NCI-H524 (cell line): ENCODE results near the gene CKLF.
A peak's percentile ranks its signal among the peaks of the same experiment; 100 is the strongest.
"Not testable (repeated sequence)": the region's sequence is repeated elsewhere in the genome, so short reads cannot be mapped to it uniquely, and the experiment has no call there.

Experiments
- DNase-seq, 2 experiments: peaks; one replicate each; lab custom pipeline; 2025; lab: John Stamatoyannopoulos, UW

The CKLF gene

GRCh38 chr16:66596986-66597848, 44.8 kb downstream of the CKLF start:
- no peak for DNase-seq

GRCh38 chr16:66598111-66598510, 45.7 kb downstream of the CKLF start:
- no peak for DNase-seq

DNA sequence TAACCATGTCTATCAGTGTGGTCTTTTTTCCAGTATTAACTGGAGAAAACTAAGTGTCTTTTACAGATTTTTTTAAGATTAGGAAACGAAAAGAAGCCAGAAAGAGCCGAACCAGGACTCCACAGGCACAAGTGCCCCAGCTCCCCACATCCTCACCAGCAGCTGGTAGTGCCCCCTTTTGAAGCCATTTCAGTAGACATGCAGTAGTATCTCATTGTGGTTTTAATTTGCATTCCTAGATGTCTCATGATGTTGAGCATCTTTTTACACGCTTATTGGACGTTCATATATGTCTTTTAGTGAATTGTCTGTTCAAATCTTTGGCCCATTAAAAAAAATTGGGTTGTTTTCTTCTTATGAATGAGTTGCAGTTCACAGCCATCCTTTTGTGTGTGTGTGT, 47.4 kb downstream of the CKLF start:
- no peak for DNase-seq

DNA sequence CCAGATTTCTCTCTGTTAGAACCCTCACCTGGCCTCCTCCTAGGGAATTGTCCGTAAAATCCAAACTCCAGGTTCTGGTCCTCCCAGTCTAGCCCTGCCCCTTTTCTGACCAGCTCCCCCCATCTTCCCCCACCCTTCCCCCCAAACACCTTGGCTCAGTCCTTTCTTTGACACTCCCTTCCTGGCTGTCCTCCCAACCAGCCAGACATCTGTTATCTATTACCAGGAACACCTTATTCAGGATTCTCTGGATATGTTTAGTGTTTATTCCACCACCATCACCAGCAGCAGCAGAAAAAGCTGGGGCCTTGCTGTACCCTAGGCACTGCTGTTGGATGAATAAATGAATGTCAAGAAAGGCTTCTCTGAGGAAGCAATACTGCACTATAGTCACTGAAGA, 48.1 kb downstream of the CKLF start:
- no peak for DNase-seq

DNA sequence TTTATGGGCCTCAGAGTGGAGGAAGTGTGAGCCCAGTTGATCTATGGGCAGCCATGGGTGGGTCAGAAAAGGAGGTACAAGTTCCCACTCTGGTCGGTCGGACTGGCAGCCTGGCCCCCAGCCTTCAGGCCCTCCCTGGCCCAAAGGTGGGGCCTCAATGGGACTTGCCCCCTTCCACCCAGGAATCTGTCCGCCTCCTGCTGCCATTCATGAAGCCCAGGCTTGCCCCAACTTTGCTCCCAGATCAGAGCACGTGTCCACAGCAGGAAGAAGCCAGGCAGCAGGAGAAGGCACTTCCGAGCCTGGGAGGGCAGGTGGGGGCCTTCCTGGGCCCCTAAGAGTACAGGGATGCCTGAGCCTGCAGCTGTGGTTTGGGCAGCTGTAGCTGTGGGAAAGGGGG, 49.1 kb downstream of the CKLF start:
- no peak for DNase-seq

DNA sequence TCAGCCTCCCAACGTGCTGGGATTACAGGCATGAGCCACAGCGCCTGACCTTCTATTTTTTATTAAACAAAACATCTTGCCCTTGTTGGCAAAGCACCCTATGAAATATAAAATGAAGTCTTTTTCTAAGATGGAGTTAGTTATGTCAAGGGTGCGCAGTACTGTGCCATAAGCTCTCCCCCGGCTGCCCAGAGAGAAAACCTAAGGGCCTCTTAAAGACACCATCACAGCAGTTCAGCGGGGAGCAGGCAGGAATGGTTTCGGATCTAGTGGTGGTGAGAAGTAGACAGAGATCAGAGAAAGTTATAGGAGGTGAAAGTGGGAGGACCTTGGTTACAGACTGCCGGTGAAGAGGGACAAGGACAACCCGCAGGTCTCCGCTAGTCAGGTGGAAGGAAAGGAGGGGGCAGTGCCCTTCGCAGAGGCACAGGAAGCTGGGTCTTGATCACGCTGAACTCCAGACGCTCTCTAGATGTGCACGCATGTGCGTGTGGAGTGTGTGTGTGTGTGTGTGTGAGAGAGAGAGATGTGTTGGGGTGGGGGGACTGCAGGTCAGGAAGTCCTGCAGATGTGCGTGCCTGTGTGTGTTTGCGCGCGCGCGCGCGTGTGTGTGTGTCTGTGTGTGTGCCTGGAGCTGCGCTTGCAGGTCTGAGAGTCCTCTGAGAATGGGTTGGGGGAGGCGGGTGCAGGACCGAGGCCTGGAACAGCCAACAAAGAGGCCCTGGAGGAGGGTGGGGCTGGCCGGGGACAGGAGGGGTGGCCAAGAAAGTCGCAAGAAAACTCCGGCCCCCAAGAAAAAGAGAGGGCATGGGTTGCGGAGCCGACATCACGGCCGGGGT, 51.4 kb downstream of the CKLF start:
- DNase-seq = peak in 1 of 2 experiments; percentile 28

- DNase-seq = peak; percentile 24 to 46
Observed at GRCh38 chr16:66604376-66605176, 52.2 kb downstream of the CKLF start, which contains the start of gene CMTM3. Gene CMTM3, plus strand, starts transcription at chr16:66604704. Its CDS starts 102 bp downstream, at chr16:66604806.

DNA sequence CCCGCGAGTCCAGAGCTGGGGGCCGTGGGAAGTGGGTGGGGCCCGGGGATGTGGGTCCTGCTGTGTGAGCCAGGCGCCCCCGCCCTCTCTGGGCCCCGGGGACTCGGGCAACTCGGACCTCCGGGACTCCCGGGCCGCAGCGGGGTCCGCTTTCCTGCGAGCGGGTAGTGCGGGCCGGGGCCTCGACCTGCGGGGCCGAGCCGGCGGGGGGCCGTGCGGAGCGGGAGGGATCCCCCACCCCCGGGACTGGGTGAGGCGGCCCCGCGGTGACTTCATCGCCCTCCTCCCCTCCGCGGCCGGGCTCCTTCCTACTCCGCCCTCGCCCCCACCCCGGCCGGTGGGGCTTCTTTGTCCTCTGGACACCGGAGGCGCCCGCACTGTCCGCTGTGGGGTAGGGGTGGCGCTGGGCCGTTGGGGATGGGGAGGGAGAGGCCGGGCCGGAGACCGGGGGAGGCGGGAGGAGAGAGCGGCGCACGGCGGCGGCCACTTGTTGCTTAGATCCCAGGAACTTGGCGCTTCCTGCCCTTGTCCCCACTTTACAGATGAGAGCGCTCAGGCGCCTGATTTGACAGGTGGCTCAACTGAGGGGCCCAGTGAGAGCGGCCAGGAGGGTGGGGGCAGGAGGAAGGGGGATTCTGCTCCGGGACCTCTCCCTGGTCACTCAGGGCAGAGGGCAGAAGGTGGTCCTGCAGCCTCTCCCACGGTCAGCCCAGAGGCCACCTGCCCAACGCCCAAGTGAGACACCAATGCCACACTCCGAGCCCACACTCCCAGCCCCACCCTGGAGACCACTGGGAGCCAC, 53.0 kb downstream of the CKLF start:
- DNase-seq = peak in 1 of 2 experiments; percentile 25

DNA sequence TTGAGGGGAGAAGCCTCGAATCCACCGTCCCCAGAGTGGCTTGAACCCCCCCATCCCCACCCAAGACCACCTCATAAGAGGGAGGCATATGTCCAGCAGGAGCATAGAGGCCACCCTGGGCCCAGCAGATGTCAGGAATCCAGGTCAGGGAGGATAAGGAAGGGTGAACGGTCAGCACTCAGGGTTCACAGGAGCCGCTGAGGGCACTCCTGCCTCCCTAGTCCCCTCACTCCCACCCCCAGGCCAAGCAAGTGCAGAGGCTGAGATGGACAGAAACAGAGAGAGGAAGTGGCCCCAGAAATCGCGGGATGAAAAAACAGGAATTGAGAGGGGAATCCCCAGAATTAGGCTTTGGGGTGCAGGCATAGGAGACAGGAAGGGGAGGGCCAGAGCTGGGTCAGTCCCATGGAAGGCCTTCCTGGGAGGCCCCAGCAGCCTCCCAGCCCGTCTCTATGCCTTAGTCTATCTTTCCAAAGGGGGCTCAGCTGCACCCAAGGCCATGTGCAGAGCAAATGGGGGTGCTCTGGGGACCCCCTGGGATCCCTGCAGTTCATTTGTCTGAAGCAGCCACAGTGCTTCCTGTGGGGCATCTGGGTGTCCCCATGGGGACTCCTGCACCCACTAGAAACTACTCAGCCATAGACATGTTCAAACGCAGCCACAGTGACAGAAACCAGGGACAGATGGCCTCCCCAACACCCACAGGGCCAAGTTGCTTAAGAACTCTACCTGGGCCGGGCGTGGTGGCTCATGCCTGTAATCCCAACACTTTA, 53.8 kb downstream of the CKLF start:
- DNase-seq = peak; percentile 27 to 66

GRCh38 chr16:66608241-66609138, 56.1 kb downstream of the CKLF start:
- peak; percentile 69 to 81 for DNase-seq

GRCh38 chr16:66609139-66609510, 56.7 kb downstream of the CKLF start:
- no peak for DNase-seq

- peak; percentile 97 to 99 for DNase-seq
Observed at GRCh38 chr16:66610111-66610820, 57.9 kb downstream of the CKLF start.

DNA sequence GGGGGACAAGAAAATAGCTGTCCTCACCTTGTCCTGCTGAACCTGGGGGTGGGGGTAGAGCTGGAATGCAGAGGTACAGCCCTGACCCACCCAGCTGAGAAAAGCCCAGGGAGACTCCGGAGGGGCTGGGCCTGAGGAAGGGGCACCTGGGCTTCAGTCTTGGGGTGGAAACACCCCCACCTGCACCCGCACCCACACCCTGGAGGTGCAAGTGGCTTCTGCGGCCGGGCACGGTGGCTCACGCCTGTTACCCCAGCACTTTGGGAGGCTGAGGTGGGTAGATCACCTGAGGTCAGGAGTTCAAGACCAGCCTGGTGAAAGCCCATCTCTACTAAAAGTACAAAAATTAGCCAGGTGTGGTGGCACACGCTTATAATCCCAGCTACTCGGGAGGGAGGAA, 59.5 kb downstream of the CKLF start:
- DNase-seq = not testable (repeated sequence)

DNA sequence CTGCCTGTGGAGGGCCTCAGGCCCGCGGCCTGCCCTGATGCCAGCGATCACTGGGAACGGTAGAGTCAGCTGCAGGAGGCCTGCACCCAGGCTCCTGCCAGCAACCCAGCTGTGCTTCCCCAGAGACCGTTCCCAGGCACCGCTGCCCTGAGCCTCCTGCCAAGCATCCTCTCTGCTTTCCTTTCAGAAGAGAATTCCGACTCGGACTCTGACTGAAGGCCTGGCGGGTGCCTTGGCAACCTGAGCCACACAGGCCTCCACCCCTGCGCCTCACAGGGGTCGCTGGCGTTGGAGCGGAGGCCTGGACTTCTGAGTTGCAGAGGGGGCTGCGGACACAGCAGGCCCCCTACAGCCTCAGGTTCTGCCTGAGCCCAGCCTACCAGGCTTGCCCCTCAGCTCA, 60.0 kb downstream of the CKLF start:
- no peak for DNase-seq

DNA sequence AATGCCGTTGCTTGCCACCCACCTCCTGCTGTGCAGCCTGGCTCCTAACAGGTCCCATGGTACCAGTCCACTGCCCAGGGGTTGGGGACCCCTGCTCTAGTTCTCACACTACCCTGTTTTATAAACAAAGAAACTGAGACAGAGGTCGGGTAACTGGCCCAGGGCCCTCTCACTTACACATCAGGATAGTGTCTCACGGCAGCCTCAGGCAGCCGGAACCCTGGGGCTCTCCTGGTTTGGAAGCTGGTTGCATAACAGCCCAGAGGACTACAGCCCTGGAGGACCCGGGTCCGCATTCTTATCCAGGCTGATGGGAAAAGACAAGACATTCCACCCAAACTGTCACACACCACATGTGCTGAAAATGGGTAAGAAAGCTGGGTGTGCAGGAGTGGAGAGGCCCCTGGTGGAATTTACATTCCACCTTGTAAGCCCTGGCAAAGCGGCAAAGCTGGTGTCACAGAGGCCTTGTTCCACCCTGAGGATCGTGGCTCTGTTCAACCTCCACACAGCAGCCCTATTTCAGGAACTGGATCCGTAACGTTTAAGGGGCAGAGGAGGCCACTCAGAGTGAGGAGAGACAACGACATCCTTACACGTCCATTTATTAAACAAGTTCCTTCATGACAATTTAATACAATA, 61.9 kb downstream of the CKLF start:
- no peak for DNase-seq
